B cell (primary cell): ENCODE measurements around the gene NPS. TPM values are rescaled to one million over a fixed set of nuclear protein-coding genes. Genes with fewer than 3 reads are reported as not detected.

ENCODE experiments used
- ATAC-seq: fragments of 200-7000 bp; cut with Tn5 transposase; one replicate; pipeline ENCODE4 v1.10.0; 2021; ENCODE audit warnings: low read depth, mild to moderate bottlenecking, moderate number of reproducible peaks, moderate library complexity
- CTCF ChIA-PET: fragments of 350-600 bp; sonication (Branson Sonifier 250); formaldehyde crosslinking; loops from one replicate; lab custom pipeline; 2021; ENCODE audit warnings: antibody characterized with exemption, inconsistent platforms; lab: Charles Lee
- POLR2A ChIA-PET: fragments of 350-600 bp; sonication (Branson Sonifier 250); formaldehyde crosslinking; loops from one replicate; lab custom pipeline; 2021; ENCODE audit warnings: antibody characterized with exemption; lab: Charles Lee
- DNase-seq: peaks from one replicate; pipeline ENCODE4 v3.0.0; 2013
- H2AFZ ChIP-seq: 2 replicates; pipeline ENCODE4 v1.6.1; 2012; ENCODE audit warnings: mild to moderate bottlenecking, low read depth, low read length; ENCODE audit not compliant: insufficient read depth, poor library complexity, severe bottlenecking
- H3K27ac ChIP-seq, 2 donors: 1 replicate in 1 of 2; 2 replicates in 1 of 2; pipeline ENCODE4 v1.5.1; 2012 to 2013; ENCODE audit warnings: low read length in 2 of 2, mild to moderate bottlenecking in 2 of 2, moderate library complexity in 1 of 2
- H3K27me3 ChIP-seq, 4 experiments: fragments of 200-600 bp in 1 of 4; sonication (generic) in 1 of 4; replicated peaks in 1 of 4; 1 replicate in 2 of 4; 2 replicates in 2 of 4; pipeline versions ENCODE4 v1.6.1 to v1.7.0; 2013 to 2016; ENCODE audit warnings: low read length in 3 of 4, mild to moderate bottlenecking in 2 of 4, mixed read lengths in 1 of 4, moderate library complexity in 1 of 4; ENCODE audit not compliant: insufficient read depth in 4 of 4, control insufficient read depth in 3 of 4; ENCODE audit errors: control extremely low read depth in 1 of 4
- H3K36me3 ChIP-seq, 2 experiments: replicated peaks in 1 of 2; 1 replicate in 1 of 2; 2 replicates in 1 of 2; pipeline versions ENCODE4 v1.6.1 to v1.7.1; 2013; ENCODE audit warnings: low read length in 1 of 2; ENCODE audit not compliant: insufficient read depth in 2 of 2, control insufficient read depth in 1 of 2; ENCODE audit errors: control extremely low read depth in 1 of 2, extremely low read depth in 1 of 2
- H3K4me1 ChIP-seq, 2 donors: fragments of 200-600 bp in 1 of 2; sonication (generic) in 1 of 2; 1 replicate in 1 of 2; 2 replicates in 1 of 2; pipeline versions ENCODE4 v1.5.1 to v1.6.1; 2013 to 2017; ENCODE audit warnings: low read length in 2 of 2; ENCODE audit not compliant: control insufficient read depth in 2 of 2, insufficient read depth in 2 of 2
- H3K4me2 ChIP-seq: replicated peaks from 2 replicates; pipeline ENCODE3; 2012; ENCODE audit warnings: mild to moderate bottlenecking, low read depth, low read length; ENCODE audit not compliant: poor library complexity, severe bottlenecking
- H3K4me3 ChIP-seq, 5 experiments: fragments of 200-600 bp in 1 of 5; sonication (generic) in 1 of 5; 1 replicate in 3 of 5; 2 replicates in 2 of 5; pipeline versions ENCODE4 v1.5.1 to v1.7.0; 2011 to 2016; ENCODE audit warnings: low read length in 4 of 5, mild to moderate bottlenecking in 4 of 5, low read depth in 2 of 5, control low read depth in 1 of 5, moderate library complexity in 1 of 5; ENCODE audit not compliant: insufficient read depth in 1 of 5; ENCODE audit errors: control extremely low read depth in 1 of 5, extremely low read depth in 1 of 5
- H3K79me2 ChIP-seq: fragments of 200-600 bp; sonication (generic); one replicate; pipeline ENCODE4 v1.6.0; 2016; ENCODE audit warnings: low read length; ENCODE audit not compliant: control insufficient read depth, insufficient read depth
- H3K9ac ChIP-seq: fragments of 200-600 bp; sonication (generic); 2 replicates; pipeline ENCODE4 v1.6.1; 2017; ENCODE audit warnings: mild to moderate bottlenecking, low read length, moderate library complexity
- H3K9me3 ChIP-seq, 3 donors: one replicate each; pipeline versions ENCODE4 v1.6.1 to v1.7.1; 2013; ENCODE audit warnings: low read length in 2 of 3; ENCODE audit not compliant: control insufficient read depth in 2 of 3, insufficient read depth in 1 of 3; ENCODE audit errors: control extremely low read depth in 1 of 3
- H4K20me1 ChIP-seq: 2 replicates; pipeline ENCODE4 v1.6.0; 2012; ENCODE audit warnings: mild to moderate bottlenecking, low read length; ENCODE audit not compliant: insufficient read depth, control insufficient read depth, poor library complexity, severe bottlenecking
- H3K27ac Mint-ChIP-seq: one replicate; pipeline ENCODE4 v1.8.0; 2021; ENCODE audit warnings: mixed read lengths
- H3K27me3 Mint-ChIP-seq: one replicate; pipeline ENCODE4 v1.8.0; 2021; ENCODE audit warnings: mixed read lengths
- H3K4me1 Mint-ChIP-seq: one replicate; pipeline ENCODE4 v1.8.0; 2021; ENCODE audit warnings: mixed read lengths
- H3K4me3 Mint-ChIP-seq: one replicate; pipeline ENCODE4 v1.8.0; 2021; ENCODE audit warnings: mixed read lengths
- H3K9me3 Mint-ChIP-seq: one replicate; pipeline ENCODE4 v1.8.0; 2022; ENCODE audit warnings: mixed read lengths; ENCODE audit not compliant: insufficient read depth
- EZH2 ChIP-seq: IDR thresholded peaks from 2 replicates; pipeline ENCODE4 v1.6.1; 2012; ENCODE audit warnings: borderline replicate concordance, low read depth, mild to moderate bottlenecking, moderate library complexity, low read length; ENCODE audit not compliant: insufficient read depth, poor library complexity, severe bottlenecking
- WGBS: methylation state at CpG from one replicate; pipeline ENCODE4 v1.1.5; 2013; ENCODE audit warnings: missing lambda C conversion rate; ENCODE audit not compliant: insufficient coverage; 5-methylcytosine and 5-hydroxymethylcytosine counted together
- intact Hi-C: fragments of 100-400 bp; cut with micrococcal nuclease; formaldehyde crosslinking; loops from one replicate; pipeline ENCODE4 v1.10.0; 2022
- polyA plus RNA-seq: library from polyadenylated mRNA; depleted of rRNA; stranded (reverse); fragments of >200 nt; gene quantifications from 2 replicates; pipeline ENCODE4 v1.2.3, GENCODE V29; 2012
- total RNA-seq, 2 donors: library from RNA; stranded (reverse); fragments of 120-200 nt in 1 of 2; gene quantifications; 1 replicate in 1 of 2; 2 replicates in 1 of 2; pipeline versions ENCODE4 v1.2.3 to v1.2.4, GENCODE V29; 2013 to 2022
- TF ChIP-seq, protein P1 (sequence below): fragments of 200-600 bp; IDR thresholded peaks from one replicate; pipeline ENCODE4 v1.8.0; 2022; ENCODE audit warnings: antibody characterized with exemption, mild to moderate bottlenecking

Gene NPS
- total and polyA plus RNA-seq, 2 donors (not counting 1 experiment from before 2014, with no cell fraction given), result not detected

DNA sequence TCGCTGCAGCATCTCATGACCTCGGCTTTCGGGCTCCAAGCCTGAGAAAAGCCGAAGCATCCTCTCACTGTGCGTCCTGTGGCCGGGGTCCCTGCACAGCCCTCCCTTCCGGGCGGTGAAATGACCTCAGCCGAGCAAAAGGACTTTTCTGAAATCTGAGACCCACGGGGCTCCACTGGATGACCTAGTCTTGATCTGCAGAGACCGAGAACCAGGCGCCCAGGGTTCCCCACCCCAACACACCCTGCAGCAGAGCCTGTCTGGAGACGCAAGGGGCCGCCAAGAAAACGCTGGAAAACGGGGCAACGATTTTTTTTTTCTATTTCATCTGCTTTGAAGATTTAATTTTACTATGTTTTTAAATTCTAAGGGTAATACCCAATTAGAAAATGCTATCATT is 31.7 kb downstream of the NPS start:
- H3K4me3 Mint-ChIP-seq, result no peak overlapping the region
- TF ChIP-seq, protein P1, sequence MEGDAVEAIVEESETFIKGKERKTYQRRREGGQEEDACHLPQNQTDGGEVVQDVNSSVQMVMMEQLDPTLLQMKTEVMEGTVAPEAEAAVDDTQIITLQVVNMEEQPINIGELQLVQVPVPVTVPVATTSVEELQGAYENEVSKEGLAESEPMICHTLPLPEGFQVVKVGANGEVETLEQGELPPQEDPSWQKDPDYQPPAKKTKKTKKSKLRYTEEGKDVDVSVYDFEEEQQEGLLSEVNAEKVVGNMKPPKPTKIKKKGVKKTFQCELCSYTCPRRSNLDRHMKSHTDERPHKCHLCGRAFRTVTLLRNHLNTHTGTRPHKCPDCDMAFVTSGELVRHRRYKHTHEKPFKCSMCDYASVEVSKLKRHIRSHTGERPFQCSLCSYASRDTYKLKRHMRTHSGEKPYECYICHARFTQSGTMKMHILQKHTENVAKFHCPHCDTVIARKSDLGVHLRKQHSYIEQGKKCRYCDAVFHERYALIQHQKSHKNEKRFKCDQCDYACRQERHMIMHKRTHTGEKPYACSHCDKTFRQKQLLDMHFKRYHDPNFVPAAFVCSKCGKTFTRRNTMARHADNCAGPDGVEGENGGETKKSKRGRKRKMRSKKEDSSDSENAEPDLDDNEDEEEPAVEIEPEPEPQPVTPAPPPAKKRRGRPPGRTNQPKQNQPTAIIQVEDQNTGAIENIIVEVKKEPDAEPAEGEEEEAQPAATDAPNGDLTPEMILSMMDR, result no peak
- no peak for TF ChIP-seq EZH2
- Histone ChIP-seq H3K79me2 (no peaks in the 10 kb centered on the region), H2AFZ (no peak overlapping the region), H3K4me2 (no peak overlapping the region), H4K20me1 (no peaks in the 10 kb centered on the region), H3K27me3 (no peaks in the 10 kb centered on the region), H3K4me1 (no peaks in the 10 kb centered on the region), H3K36me3 (no peaks in the 10 kb centered on the region), H3K9ac (no peak overlapping the region), H3K27ac (peak overlapping the region in 1 of 2 donors; percentile 6), H3K4me3 (no peak overlapping the region), H3K9me3 (peaks cover 0 to 7% (median 0%) of the 10 kb centered on the region in 3 donors)
- WGBS, result 84% methylated on average over 12 of the region's 17 CpGs
- peaks cover 3% of the 10 kb centered on the region for H3K27me3 Mint-ChIP-seq
- H3K27ac Mint-ChIP-seq, result no peak overlapping the region
- intact Hi-C loops, result no loop called here
- H3K4me1 Mint-ChIP-seq, result no peaks in the 10 kb centered on the region
- POLR2A ChIA-PET, result no interaction called here
- H3K9me3 Mint-ChIP-seq, result no peaks in the 10 kb centered on the region
- DNase-seq (no peak), ATAC-seq (no peak)
- CTCF ChIA-PET, result no interaction called here

DNA sequence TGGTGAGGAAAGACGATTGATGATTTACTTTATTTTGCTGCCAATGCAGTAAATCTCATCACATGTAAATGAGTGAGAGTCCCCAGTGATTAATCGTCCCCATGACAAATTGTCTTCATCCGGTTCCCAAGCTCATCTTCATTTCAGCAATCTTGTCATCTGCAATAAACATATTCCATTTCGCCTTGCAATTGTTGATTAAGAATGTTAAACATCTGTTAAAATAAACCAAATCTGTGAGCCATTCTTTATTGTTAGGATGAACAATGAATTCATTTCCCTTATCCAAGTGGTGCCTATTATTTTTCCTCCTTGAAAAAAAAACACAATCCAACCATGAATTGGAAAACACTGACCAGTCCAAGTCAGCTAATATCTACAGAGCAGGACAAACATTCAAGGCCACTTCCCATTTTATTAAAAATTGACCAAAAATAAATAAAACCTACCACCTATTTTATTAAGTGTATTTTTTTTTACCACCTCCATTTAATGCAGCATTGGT is 36.5 kb downstream of the NPS start:
- intact Hi-C loops, result no loop called here
- Histone ChIP-seq H4K20me1 (no peaks in the 10 kb centered on the region), H3K4me3 (no peak overlapping the region), H3K4me2 (no peak overlapping the region), H3K27ac (no peak overlapping the region), H3K9ac (no peak overlapping the region), H3K4me1 (no peaks in the 10 kb centered on the region), H3K79me2 (no peaks in the 10 kb centered on the region), H3K36me3 (no peaks in the 10 kb centered on the region), H3K9me3 (peaks cover 0 to 14% (median 4%) of the 10 kb centered on the region in 3 donors), H3K27me3 (no peaks in the 10 kb centered on the region), H2AFZ (no peak overlapping the region)
- ATAC-seq (no peak), DNase-seq (no peak)
- H3K27me3 Mint-ChIP-seq, result no peaks in the 10 kb centered on the region
- H3K9me3 Mint-ChIP-seq, result no peaks in the 10 kb centered on the region
- POLR2A ChIA-PET, result no interaction called here
- no peak overlapping the region for H3K27ac Mint-ChIP-seq
- no peaks in the 10 kb centered on the region for H3K4me1 Mint-ChIP-seq
- WGBS, result no CpG with 5 or more reads among the region's 4 CpGs
- CTCF ChIA-PET, result no interaction called here
- TF ChIP-seq EZH2, result no peak
- TF ChIP-seq, protein P1, result no peak
- H3K4me3 Mint-ChIP-seq, result no peak overlapping the region
